ENCODE data around the gene INO80B. TPM values are rescaled to one million over a fixed set of nuclear protein-coding genes. Genes with fewer than 3 reads are reported as not detected.

INO80B gene
- polyA plus RNA-seq, 1 donor (not counting 4 experiments of a cell fraction or from before 2014, with no cell fraction given) = 18.8 TPM

- no peaks in the 10 kb centered on the region for H4K20me1 ChIP-seq (ENCODE audit: control insufficient read depth, extremely low read depth, insufficient read depth, low read length)
- H3K27ac ChIP-seq (ENCODE audit: control insufficient read depth, insufficient read depth, low read length) = no peak overlapping the region
- H3K9me3 ChIP-seq (ENCODE audit: control insufficient read depth, low read depth, low read length) = no peaks in the 10 kb centered on the region
- peak overlapping the region; percentile 41 for H2AFZ ChIP-seq (ENCODE audit: control insufficient read depth, low read length)
- DNase-seq (ENCODE audit: low read depth, low spot score) (no peak), FAIRE-seq (no peak)
- peak overlapping the region; percentile 69 for H3K4me2 ChIP-seq (ENCODE audit: control insufficient read depth, extremely low read depth, insufficient read depth, low read depth, low read length)
- TF ChIP-seq CTCF (optimal IDR thresholded peaks at IDR 0.05 in 1 of 3, IDR thresholded peaks at IDR 0.05 in 1 of 3, conservative IDR thresholded peaks at IDR 0.05 in 1 of 3; ENCODE audit: extremely low read depth in 1 of 3, insufficient read depth in 2 of 3, low read length in 3 of 3) (no peak), EZH2 (IDR thresholded peaks at IDR 0.05; ENCODE audit: low read length) (peak; percentile 87)
- H3K4me3 ChIP-seq (ENCODE audit: control insufficient read depth in 2 of 3, extremely low read depth in 1 of 3, insufficient read depth in 2 of 3, low read depth in 1 of 3, low read length in 3 of 3) = peak overlapping the region; percentile 9 to 53 (median 26)
- H3K9ac ChIP-seq (ENCODE audit: control insufficient read depth, extremely low read depth, insufficient read depth, low read length) = peak overlapping the region; percentile 33
- no peaks in the 10 kb centered on the region for H3K79me2 ChIP-seq (ENCODE audit: control insufficient read depth, insufficient read depth, low read length)
- H3K27me3 ChIP-seq (ENCODE audit: control insufficient read depth, extremely low read depth, insufficient read depth, low read length) = peaks cover 41% of the 10 kb centered on the region
- H3K9me1 ChIP-seq (ENCODE audit: control insufficient read depth, extremely low read depth, insufficient read depth, low read length) = no peaks in the 10 kb centered on the region
- dilution Hi-C loops (cut with MboI; ENCODE audit: extremely low pct_ligation_motif_present, low sequenced_read_pairs) = no loop called here
- peaks cover under 1 to 3% of the 10 kb centered on the region in 2 experiments for H3K36me3 ChIP-seq (ENCODE audit: control insufficient read depth in 2 of 2, extremely low read depth in 1 of 2, insufficient read depth in 2 of 2, low read length in 2 of 2)
- H3K4me1 ChIP-seq (ENCODE audit: control insufficient read depth, extremely low read depth, insufficient read depth, low read length) = peaks cover 33% of the 10 kb centered on the region
These were observed 43.8 kb downstream of the INO80B start for GRCh38 chr2:74498500-74499266.

- dilution Hi-C loops (cut with MboI; ENCODE audit: extremely low pct_ligation_motif_present, low sequenced_read_pairs) = no loop called here
- H3K4me3 ChIP-seq (ENCODE audit: control insufficient read depth in 2 of 3, extremely low read depth in 1 of 3, insufficient read depth in 2 of 3, low read depth in 1 of 3, low read length in 3 of 3) = peak within 1 kb of the TSS; percentile 9 to 53 (median 26)
These were observed 44.5 kb downstream of the INO80B start, which contains the start of gene LBX2 for GRCh38 chr2:74499267-74499939. LBX2 (minus strand) TSS chr2:74499603; CDS start chr2:74499537, 66 bp downstream.

More at GRCh38 chr2:74499267-74499939, 44.5 kb downstream of the INO80B start, which contains the start of gene LBX2:
- Histone ChIP-seq H3K27me3 (ENCODE audit: control insufficient read depth, extremely low read depth, insufficient read depth, low read length) (peaks cover 41% of the 10 kb centered on the region), H4K20me1 (ENCODE audit: control insufficient read depth, extremely low read depth, insufficient read depth, low read length) (no peaks in the 10 kb centered on the region), H3K9me1 (ENCODE audit: control insufficient read depth, extremely low read depth, insufficient read depth, low read length) (no peaks in the 10 kb centered on the region), H3K79me2 (ENCODE audit: control insufficient read depth, insufficient read depth, low read length) (no peaks in the 10 kb centered on the region), H3K36me3 (ENCODE audit: control insufficient read depth in 2 of 2, extremely low read depth in 1 of 2, insufficient read depth in 2 of 2, low read length in 2 of 2) (peaks cover 0 to 4% of the 10 kb centered on the region in 2 experiments), H3K27ac (ENCODE audit: control insufficient read depth, insufficient read depth, low read length) (no peak within 1 kb of the TSS), H2AFZ (ENCODE audit: control insufficient read depth, low read length) (peak within 1 kb of the TSS; percentile 41), H3K4me2 (ENCODE audit: control insufficient read depth, extremely low read depth, insufficient read depth, low read depth, low read length) (peak within 1 kb of the TSS; percentile 69), H3K9ac (ENCODE audit: control insufficient read depth, extremely low read depth, insufficient read depth, low read length) (peak within 1 kb of the TSS; percentile 33), H3K9me3 (ENCODE audit: control insufficient read depth, low read depth, low read length) (no peaks in the 10 kb centered on the region), H3K4me1 (ENCODE audit: control insufficient read depth, extremely low read depth, insufficient read depth, low read length) (peaks cover 33% of the 10 kb centered on the region)
- no peak for FAIRE-seq
- DNase-seq (ENCODE audit: low read depth, low spot score) = no peak
- TF ChIP-seq EZH2 (IDR thresholded peaks at IDR 0.05; ENCODE audit: low read length) = peak; percentile 13
- TF ChIP-seq CTCF (optimal IDR thresholded peaks at IDR 0.05 in 1 of 3, IDR thresholded peaks at IDR 0.05 in 1 of 3, conservative IDR thresholded peaks at IDR 0.05 in 1 of 3; ENCODE audit: extremely low read depth in 1 of 3, insufficient read depth in 2 of 3, low read length in 3 of 3) = no peak

Data from keratinocyte (primary cell).